Neural crest cell (in vitro differentiated cells): Measurements from ENCODE around the gene COL4A6. TPM values are rescaled to one million over a fixed set of nuclear protein-coding genes. Genes with fewer than 3 reads are reported as not detected.

Experiments
- DNase-seq: peaks from one replicate; pipeline ENCODE4 v3.0.0; 2021; ENCODE audit warnings: low read depth, mixed read lengths, low spot score
- H3K27ac Mint-ChIP-seq: one replicate; pipeline ENCODE4 v1.8.0; 2021; ENCODE audit warnings: mild to moderate bottlenecking, mixed read lengths; ENCODE audit not compliant: unreplicated experiment
- H3K27me3 Mint-ChIP-seq: 2 replicates; pipeline ENCODE4 v1.8.0; 2021; ENCODE audit warnings: low read depth, mild to moderate bottlenecking, mixed read lengths
- H3K36me3 Mint-ChIP-seq: 2 replicates; pipeline ENCODE4 v1.8.0; 2021; ENCODE audit warnings: low read depth, mild to moderate bottlenecking, mixed read lengths
- H3K4me1 Mint-ChIP-seq: 2 replicates; pipeline ENCODE4 v1.8.0; 2021; ENCODE audit warnings: mixed read lengths
- H3K4me3 Mint-ChIP-seq: one replicate; pipeline ENCODE4 v1.8.0; 2021; ENCODE audit warnings: mild to moderate bottlenecking, mixed read lengths
- H3K9me3 Mint-ChIP-seq: 2 replicates; pipeline ENCODE4 v1.8.0; 2021; ENCODE audit warnings: mixed read lengths
- CTCF ChIP-seq: fragments of 200-600 bp; sonication (generic); conservative IDR thresholded peaks from 2 replicates; pipeline ENCODE4 v1.5.0; 2021; ENCODE audit warnings: antibody characterized with exemption, mild to moderate bottlenecking
- total RNA-seq: library from RNA; stranded (reverse); gene quantifications from 2 replicates; pipeline ENCODE4 v1.2.1, GENCODE V29; 2021

Gene COL4A6
- total RNA-seq, 1 donor from 2014 or later: 22.6 TPM

GRCh38 chrX:108132876-108133275 lies 305.3 kb downstream of the COL4A6 start:
- peaks cover 2% of the 10 kb centered on the region for H3K9me3 Mint-ChIP-seq
- no peaks in the 10 kb centered on the region for H3K4me1 Mint-ChIP-seq
- H3K27me3 Mint-ChIP-seq: no peaks in the 10 kb centered on the region
- H3K27ac Mint-ChIP-seq: no peak overlapping the region
- H3K4me3 Mint-ChIP-seq: no peak overlapping the region
- no peak for TF ChIP-seq CTCF
- DNase-seq: no peak
- peaks cover 12% of the 10 kb centered on the region for H3K36me3 Mint-ChIP-seq

- H3K27me3 Mint-ChIP-seq: no peaks in the 10 kb centered on the region
- H3K4me1 Mint-ChIP-seq: no peaks in the 10 kb centered on the region
- TF ChIP-seq CTCF: no peak
- peaks cover 12% of the 10 kb centered on the region for H3K36me3 Mint-ChIP-seq
- no peak overlapping the region for H3K27ac Mint-ChIP-seq
- H3K9me3 Mint-ChIP-seq: peaks cover 2% of the 10 kb centered on the region
- no peak overlapping the region for H3K4me3 Mint-ChIP-seq
- no peak for DNase-seq
These were observed 306.2 kb downstream of the COL4A6 start for GRCh38 chrX:108132034-108132433.

GRCh38 chrX:108131471-108131870 lies 306.8 kb downstream of the COL4A6 start:
- Mint-ChIP-seq H3K4me1 (no peaks in the 10 kb centered on the region), H3K4me3 (no peak overlapping the region)
- TF ChIP-seq CTCF: no peak

GRCh38 chrX:108130889-108131288 lies 307.3 kb downstream of the COL4A6 start:
- Mint-ChIP-seq H3K9me3 (peaks cover 2% of the 10 kb centered on the region), H3K27ac (no peak overlapping the region), H3K4me1 (no peaks in the 10 kb centered on the region)

More at GRCh38 chrX:108131471-108131870, 306.8 kb downstream of the COL4A6 start:
- DNase-seq: no peak
- peaks cover 2% of the 10 kb centered on the region for H3K9me3 Mint-ChIP-seq
- no peak overlapping the region for H3K27ac Mint-ChIP-seq
- peaks cover 12% of the 10 kb centered on the region for H3K36me3 Mint-ChIP-seq
- no peaks in the 10 kb centered on the region for H3K27me3 Mint-ChIP-seq

GRCh38 chrX:108127152-108127551 lies 311.1 kb downstream of the COL4A6 start:
- H3K27me3 Mint-ChIP-seq: no peaks in the 10 kb centered on the region
- H3K27ac Mint-ChIP-seq: no peak overlapping the region
- H3K4me3 Mint-ChIP-seq: no peak overlapping the region
- no peak for TF ChIP-seq CTCF
- peaks cover 7% of the 10 kb centered on the region for H3K4me1 Mint-ChIP-seq
- peaks cover 11% of the 10 kb centered on the region for H3K36me3 Mint-ChIP-seq
- DNase-seq: no peak
- peaks cover 2% of the 10 kb centered on the region for H3K9me3 Mint-ChIP-seq

More at GRCh38 chrX:108130889-108131288, 307.3 kb downstream of the COL4A6 start:
- H3K27me3 Mint-ChIP-seq: no peaks in the 10 kb centered on the region
- no peak overlapping the region for H3K4me3 Mint-ChIP-seq
- DNase-seq: no peak
- peaks cover 12% of the 10 kb centered on the region for H3K36me3 Mint-ChIP-seq
- TF ChIP-seq CTCF: no peak

GRCh38 chrX:108126661-108127060 lies 311.6 kb downstream of the COL4A6 start:
- H3K4me3 Mint-ChIP-seq: no peak overlapping the region
- no peaks in the 10 kb centered on the region for H3K27me3 Mint-ChIP-seq
- peaks cover 9% of the 10 kb centered on the region for H3K36me3 Mint-ChIP-seq
- no peak for DNase-seq
- no peak overlapping the region for H3K27ac Mint-ChIP-seq
- H3K9me3 Mint-ChIP-seq: peaks cover 2% of the 10 kb centered on the region
- peaks cover 9% of the 10 kb centered on the region for H3K4me1 Mint-ChIP-seq
- no peak for TF ChIP-seq CTCF
